GM18519 (cell line): ENCODE results near the gene AREG.

Source experiments
- ATAC-seq: cut with Tn5 transposase; IDR thresholded peaks from one replicate; pipeline ENCODE4 v1.9.1; 2021; ENCODE audit warnings: mild to moderate bottlenecking, moderate library complexity; ENCODE audit not compliant: unreplicated experiment, low FRiP score

AREG gene

GRCh38 chr4:74456056-74456744 lies 11.3 kb downstream of the AREG start:
- no peak for ATAC-seq

DNA sequence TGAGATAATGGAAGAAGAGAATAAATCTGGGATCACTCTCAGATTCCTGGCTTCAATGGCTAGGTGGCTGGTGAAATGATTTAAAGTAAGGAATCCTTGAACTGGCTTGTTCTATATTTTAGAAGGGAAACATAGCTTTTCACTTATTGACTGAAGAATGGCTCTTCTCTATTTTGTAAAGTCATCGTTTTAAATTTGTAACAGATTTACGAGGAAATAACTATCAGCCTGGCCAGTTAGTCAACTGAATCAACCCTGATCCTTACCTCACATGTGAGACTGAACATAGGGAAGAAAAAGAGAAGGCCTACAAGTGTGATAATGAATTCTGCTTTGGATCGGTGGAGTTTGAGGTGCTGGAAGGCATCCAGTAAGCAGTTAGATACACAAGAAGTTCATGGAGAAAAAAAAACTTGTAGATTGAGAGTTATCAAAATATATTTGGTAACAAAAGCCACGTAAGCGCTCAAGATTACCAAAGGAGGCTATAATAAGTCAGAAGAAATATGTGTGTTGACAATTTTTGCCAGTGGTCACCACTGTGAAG lies 12.0 kb downstream of the AREG start:
- ATAC-seq, result no peak

- ATAC-seq, result no peak
Measured at GRCh38 chr4:74460833-74461232, 15.9 kb downstream of the AREG start.

- ATAC-seq, result no peak
Measured at GRCh38 chr4:74463123-74463522, 18.2 kb downstream of the AREG start.

- ATAC-seq, result no peak
Measured at GRCh38 chr4:74464291-74464690, 19.4 kb downstream of the AREG start.

GRCh38 chr4:74466242-74466641 lies 21.3 kb downstream of the AREG start:
- ATAC-seq, result no peak

GRCh38 chr4:74471264-74471663 lies 26.3 kb downstream of the AREG start:
- no peak for ATAC-seq

DNA sequence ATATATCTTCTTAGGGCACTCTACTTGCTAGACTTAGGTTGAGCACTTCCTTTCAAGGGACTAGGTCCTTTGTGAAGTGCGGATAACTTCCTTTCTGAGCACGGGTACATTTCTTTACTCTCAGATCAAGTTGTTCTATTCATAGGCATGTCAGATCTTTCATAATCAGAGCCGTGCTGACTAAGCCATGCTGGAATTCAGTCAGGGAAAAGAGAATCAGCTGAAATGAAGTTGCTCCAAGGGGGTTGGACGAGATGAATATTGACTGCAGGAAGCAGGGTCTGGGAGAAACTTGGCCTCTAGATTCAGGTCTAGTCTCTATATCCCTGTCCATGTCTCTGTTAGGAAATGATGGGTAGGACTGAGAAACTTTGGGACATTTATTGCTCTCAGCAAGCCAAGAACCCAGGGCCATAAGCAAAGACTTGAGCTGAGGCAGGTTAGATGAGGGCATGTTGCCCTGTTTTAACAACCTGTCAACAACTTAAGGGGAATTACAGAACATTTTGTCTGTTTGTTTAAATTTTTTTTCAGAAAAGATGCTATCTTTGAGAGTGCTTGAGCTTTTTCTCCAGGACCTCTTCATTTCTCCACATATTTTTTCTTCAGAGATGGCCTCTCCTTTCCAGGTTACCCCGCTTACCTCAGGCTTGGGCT lies 28.3 kb downstream of the AREG start:
- no peak for ATAC-seq

DNA sequence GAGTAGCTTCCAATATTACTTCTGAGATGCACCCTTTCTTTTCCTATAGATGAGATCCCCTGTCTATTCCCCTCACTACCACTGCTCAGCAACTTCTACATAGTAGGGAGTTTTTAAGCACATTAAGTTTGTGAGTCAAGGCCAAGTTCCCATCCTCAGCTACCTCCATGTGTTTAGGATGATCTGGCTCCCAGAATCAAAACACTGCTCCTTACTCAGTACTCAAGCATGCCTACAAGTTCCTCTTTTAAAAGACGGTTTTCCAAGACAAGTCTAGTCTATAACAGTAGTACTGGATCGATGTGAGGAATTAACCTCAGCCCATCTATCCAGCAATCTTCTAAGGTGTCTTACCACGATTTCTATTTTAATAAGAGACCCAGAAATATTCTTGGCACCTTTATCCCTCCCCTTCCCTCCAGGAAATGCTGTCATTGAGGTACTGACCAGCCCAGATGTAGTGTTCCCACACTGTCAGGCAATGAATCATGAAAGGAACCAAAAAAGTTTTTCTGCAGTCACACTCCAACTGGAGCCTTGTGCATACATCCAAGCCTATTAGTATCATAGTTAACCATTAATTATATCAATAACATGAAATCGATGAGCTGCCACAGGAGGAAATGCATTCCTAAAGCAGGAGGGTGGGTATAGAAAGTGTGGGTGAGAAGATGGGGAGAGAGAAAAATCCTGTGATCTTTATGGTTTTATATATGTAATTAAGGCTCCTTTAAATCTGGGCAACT lies 29.6 kb downstream of the AREG start:
- no peak for ATAC-seq

- no peak for ATAC-seq
Measured at GRCh38 chr4:74475091-74475800, 30.3 kb downstream of the AREG start.

GRCh38 chr4:74475946-74476345 lies 31.0 kb downstream of the AREG start:
- no peak for ATAC-seq

- no peak for ATAC-seq
Measured at GRCh38 chr4:74479009-74479408, 34.1 kb downstream of the AREG start.

DNA sequence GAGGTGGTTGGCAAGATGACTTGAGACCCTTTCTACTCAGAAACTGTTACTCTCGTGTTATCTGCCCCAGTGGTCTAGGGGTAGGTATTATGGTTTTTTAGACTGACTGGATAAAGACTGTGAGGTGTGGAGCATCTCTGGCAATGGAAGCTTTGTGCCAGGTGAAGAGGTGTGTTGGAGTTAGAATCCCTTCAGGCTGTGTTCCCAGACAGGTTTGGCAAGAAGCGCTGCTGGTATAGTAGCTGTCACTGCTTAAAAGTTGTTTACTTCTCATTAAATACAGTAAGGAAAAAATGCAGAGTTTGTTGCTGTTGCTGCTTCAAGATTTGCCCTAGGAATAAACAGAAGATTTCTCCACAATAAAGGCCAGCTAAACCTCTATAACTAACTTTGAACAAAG lies 35.3 kb downstream of the AREG start:
- no peak for ATAC-seq

- no peak for ATAC-seq
Measured at GRCh38 chr4:74481891-74482609, 37.1 kb downstream of the AREG start.

- no peak for ATAC-seq
Measured at GRCh38 chr4:74483226-74483911, 38.4 kb downstream of the AREG start.

GRCh38 chr4:74486905-74487304 lies 42.0 kb downstream of the AREG start:
- no peak for ATAC-seq

DNA sequence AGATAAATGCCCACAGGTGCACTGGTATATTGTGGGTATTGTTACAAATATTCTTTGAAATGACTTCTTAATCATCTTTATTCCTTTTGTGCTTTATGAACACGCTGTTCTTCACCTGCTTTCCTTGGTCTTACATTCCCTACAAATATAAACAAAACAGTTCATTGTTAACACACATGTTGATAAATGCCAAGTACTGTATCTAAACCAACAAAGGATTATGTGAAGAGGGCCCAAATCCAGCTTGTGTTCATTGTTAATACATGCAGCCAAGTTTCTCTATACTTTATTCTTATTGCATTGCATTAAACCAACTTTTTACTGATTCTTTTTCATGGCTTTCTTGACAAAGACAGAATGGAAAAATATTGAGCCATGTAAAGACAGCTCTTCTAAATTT lies 42.8 kb downstream of the AREG start:
- no peak for ATAC-seq

- no peak for ATAC-seq
Measured at GRCh38 chr4:74490736-74491135, 45.8 kb downstream of the AREG start.

DNA sequence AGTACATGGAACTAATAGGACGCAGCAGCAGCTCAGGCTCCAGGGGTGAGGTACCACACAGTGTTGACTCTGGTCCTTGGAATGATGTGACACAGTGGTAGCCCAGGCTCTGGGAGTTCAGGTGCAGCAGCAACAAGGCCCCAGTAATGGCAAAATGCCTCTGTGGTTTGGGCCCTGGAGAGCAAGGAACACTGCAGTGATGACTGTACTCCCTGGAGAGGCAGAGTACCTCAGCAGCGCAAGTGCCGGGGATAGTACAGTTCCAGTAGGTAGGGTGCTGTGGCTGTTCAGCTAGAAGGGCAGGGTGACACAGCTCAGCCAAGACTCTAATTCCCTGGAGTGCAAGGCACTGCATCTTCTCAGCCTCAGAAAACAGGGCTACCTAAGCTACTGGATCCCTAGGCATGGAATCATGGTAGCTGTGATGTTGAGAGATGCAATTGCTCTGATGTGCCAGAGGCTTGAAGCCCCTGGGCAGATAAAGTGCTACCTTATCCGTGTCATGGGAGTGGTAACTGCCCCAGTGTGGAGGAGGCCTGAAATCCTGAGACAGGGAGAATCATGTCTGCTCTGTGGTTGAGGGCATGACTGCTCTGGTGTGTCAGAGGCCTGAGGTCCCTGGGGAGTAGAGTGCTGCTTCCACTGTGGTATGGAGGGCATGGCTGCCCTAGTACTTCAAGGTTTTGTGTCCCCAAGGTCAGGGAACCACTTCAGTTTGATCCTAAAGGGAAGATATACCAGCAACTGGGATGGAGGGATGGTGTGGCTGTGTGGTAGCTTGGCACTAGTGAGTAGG lies 55.2 kb downstream of the AREG start:
- no peak for ATAC-seq
